ENCODE measurements around the gene NMNAT3. TPM values are rescaled to one million over a fixed set of nuclear protein-coding genes. Genes with fewer than 3 reads are reported as not detected.

Gene NMNAT3
- total RNA-seq, 1 donor from 2014 or later: 15.0 TPM

DNA sequence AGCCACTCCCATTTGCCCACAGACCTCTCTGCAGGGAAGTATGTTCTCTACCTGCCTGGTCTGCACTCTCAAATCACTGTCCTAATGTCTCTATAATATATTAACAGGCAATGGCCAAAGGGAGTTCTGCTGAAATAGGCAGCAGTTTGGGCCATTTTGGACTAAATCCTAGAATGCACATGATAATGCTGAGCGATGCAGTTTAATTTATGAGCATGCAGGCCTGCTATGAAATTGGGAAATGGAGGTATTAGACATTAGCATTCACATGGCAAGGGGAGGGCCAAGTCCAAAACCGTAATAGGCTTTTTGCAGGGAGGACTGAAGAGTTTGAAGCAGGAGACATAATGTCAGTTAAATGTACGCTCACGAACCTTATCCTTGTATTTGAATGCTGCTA, 31.3 kb downstream of the NMNAT3 start:
- DNase-seq (no peak), ATAC-seq (no peak)
- intact Hi-C loops (cut with micrococcal nuclease): no loop called here

DNA sequence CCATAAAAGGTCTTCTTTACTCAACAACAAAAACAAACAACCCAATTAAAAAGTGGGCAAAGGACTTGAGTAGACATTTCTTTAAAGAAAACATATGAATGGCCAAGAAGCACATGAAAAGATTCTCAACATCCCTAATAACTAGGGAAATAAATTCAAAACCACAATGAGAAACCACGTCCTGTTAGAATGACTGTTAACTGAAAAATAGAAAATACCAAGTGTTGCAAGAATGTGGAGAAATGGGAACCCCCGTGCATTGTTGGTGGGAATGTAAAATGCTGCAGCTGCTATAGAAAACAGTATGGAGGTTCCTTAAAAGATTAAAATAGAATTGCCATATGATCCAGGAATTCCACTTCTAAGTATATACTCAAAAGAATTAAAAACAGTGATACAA, 34.8 kb downstream of the NMNAT3 start:
- intact Hi-C loops (cut with micrococcal nuclease): no loop called here
- DNase-seq: no peak
- ATAC-seq: no peak

DNA sequence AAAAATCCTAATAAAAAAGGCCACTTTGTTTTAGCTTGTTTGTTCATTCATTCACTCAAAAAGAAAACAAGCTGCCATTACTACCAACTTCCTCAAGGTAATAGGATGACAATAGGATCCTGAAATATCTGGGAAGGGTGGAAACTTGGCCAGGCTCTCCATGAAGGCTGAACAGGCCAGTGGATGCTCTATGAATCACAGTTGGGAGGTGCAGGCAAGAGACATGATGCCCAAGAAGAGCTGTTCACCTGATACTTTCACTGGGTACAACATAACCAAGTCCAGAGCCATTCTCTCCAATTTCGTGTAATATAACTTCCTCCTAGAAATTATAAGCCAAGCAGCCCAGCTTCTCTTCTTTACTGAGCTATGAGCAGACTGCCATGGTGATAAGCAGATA, 37.3 kb downstream of the NMNAT3 start:
- no peak for DNase-seq
- no peak for ATAC-seq
- intact Hi-C loops (cut with micrococcal nuclease): no loop called here

DNA sequence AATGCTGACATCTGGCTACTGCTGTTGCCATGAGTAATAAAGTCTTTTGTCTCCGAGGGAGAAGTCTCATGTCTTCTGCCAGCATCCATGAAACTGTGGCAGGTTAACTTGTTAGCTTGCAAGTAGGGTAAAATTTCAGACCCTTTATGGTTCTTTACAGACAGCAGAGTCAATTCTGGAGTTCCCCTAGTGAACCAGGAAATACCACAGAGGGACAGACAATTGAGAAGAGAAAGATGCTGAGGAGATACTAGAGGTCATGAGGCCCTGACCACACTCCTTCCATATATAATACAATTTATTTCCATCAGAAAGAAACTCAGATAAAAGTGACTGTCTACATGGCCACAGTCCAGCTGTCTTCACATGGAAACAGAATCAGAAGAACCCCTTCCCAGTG, 38.1 kb downstream of the NMNAT3 start:
- DNase-seq (no peak), ATAC-seq (no peak)
- intact Hi-C loops (cut with micrococcal nuclease): no loop called here

DNA sequence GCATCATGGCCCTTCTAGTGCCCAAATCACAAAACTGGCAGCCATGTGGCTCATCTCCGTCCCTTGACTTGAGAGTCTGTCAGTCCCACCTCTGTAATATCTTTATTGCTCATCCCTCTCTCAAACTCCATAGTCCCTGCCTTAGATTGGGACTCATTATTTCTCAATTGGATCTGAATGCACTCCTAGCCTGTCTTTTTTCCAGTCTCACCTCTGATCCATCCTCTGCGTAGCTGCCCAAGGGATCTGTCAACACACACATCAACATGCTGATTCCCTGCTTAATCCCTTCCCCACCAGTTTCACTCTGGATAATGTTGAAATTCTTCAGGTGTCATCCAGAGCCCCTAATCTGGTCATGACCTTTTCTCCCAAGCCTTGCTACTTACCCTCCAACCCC, 39.3 kb downstream of the NMNAT3 start:
- intact Hi-C loops (cut with micrococcal nuclease): no loop called here
- no peak for ATAC-seq
- no peak for DNase-seq

DNA sequence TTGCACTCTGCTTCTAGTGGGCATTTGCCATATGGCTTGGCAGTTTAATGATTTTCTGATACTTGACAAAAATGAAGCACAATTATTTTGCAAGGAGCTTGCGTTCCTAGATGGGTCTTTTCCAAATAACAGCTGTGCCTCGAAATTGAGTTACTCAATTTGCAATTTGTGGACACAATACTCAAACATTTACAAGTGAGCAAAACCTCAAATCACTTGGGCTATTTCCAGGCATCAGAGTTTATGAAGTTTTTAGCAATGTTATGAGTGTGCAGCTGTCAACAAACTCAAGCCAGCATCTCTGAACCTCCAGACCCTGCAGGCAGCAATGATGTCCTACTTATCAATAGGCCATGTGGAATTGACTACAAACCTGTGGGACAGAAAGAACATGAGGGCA, 41.3 kb downstream of the NMNAT3 start:
- intact Hi-C loops (cut with micrococcal nuclease): no loop called here
- no peak for ATAC-seq
- DNase-seq: no peak

DNA sequence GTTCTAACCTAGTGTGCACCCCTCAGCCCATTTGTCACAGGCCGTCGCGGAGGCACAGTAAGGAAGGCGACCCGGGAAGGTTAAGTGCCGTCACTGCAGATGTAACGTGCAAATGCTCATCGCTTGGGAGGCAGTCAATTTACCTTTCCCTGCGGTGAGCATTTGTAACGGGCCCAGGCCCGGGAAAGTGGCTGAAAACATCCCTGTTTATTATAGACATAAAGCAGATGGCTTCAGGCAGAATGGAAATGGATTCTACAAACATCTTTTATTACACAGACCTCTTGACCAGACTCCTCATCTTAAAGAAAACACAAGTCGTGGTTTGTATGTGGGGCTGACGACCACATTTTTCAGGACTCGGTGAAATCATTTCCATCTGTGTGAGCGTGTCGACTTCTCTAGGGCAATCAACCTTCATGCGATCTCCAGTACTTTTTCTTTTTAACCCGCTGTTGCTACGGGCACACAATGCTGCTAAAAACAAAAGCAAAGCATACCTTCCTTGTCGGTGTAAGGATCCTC, 43.6 kb downstream of the NMNAT3 start:
- intact Hi-C loops (cut with micrococcal nuclease): no loop called here
- no peak for ATAC-seq
- DNase-seq: no peak

DNA sequence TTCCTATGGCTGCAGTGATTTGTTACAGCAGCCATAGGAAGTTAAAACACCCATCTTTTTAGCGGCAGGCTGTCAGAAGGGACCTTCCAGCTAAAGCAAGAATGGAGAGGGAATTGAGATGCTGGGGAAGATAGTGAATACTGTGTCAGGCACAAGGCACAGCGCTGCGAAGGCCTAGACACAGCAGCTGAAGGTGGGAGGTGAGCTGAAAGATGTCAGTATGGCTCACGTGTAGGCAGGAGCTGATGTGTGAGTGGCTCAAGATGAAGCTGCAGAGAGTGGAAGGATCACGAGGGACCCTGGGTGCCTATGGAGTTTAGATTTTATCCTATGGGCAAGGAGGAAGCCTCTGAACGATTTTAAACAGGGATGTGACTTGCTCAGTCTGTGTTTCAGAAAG, 44.3 kb downstream of the NMNAT3 start:
- ATAC-seq: no peak
- intact Hi-C loops (cut with micrococcal nuclease): no loop called here
- DNase-seq: no peak

DNA sequence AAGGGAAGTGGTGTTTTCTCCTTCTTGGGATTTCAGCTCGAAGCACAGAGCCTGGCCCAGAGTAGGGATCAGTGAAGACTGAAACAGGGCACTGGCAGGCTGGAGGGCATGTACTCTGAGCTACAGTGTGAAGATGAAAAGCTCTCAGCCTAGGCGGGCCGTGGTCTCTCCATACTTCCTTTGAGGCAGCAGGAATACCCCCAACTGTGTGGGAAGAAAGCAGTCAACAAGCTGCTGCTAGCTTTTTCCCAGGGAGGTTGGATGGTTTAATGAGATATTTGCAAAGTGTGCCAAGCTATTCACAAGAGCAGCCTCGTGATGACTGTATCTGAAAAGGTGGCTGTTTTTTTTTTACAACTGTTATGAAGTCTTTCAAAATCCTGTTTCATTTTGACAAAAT, 47.2 kb downstream of the NMNAT3 start:
- no peak for DNase-seq
- ATAC-seq: no peak
- intact Hi-C loops (cut with micrococcal nuclease): no loop called here

DNA sequence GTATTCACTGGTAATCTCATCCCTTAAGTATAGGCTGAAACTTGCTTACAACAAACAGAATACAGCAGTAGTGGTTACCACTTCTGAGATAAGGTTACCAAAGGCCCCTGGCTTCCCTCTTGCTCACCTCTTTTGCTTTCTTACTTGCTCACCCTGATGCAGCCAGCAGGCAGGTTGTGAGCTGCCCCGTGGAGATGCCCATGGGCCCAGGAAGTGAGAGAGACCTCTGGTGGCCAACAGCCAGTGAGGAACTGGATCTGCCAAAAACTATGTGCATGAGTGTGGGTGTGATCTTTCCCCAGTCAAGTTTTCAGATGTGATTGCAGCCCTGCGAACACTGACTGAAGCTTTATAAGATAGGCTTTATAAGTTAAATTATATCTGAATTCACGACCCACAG, 48.7 kb downstream of the NMNAT3 start:
- intact Hi-C loops (cut with micrococcal nuclease): no loop called here
- DNase-seq: no peak
- no peak for ATAC-seq

DNA sequence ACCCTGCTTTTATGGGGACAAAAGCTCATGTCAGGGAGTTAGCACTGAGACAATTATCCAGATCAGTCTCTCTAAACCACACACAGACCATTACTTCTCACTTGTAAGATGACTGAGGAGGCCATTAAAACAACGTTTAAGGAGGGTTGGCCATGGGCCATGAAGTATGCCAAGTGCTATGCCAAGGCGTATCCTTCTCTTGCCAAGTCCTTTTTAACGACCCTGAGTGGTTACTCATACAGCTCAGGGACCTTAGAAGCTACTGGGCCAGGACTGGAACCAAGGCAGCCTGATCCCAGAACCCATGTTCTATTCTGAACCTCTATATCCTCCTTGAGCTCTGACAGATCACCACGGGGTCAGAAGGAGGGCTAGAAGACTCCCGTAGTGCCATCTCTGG, 50.0 kb downstream of the NMNAT3 start:
- intact Hi-C loops (cut with micrococcal nuclease): no loop called here
- ATAC-seq: no peak
- DNase-seq: no peak

DNA sequence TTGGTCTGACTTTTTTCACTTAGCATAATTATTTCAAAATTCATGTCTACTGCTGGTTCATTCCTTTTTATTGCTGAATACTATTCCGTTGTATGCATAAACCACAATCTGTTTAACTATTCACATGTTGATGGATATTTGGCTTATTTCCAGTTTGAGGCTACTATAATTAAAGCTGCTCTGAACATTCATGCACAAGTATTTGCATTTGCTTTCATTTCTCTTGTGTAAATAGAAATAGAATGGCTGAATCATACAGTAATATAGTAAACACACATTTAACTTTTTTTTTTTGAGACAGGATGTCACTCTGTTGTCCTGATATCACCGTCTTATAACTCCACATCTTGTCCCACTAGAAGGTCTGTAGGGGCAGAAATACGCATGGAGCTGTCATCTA, 57.3 kb downstream of the NMNAT3 start:
- intact Hi-C loops (cut with micrococcal nuclease): no loop called here
- ATAC-seq: no peak
- DNase-seq: no peak

DNA sequence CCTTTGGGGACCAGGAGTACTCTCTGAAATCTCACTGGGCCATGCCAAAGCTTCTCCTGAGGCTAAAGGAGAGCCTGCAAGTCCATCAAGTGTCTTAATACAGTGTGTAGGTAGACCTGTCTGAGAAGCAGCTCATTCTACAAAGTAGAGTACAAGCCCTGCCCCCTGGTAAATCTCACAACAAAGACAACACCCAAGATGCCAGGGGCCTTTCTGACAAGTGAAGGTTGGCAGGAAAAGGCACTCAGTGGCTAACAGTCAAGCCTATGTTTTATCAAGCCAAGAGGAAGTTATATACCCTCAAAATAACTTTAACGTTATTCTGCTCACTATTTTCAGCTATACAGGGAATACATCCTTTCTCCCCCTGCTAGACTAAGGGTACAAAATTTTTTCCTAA, 58.3 kb downstream of the NMNAT3 start:
- ATAC-seq (peak; percentile 43), DNase-seq (no peak)
- intact Hi-C loops (cut with micrococcal nuclease): no loop called here

DNA sequence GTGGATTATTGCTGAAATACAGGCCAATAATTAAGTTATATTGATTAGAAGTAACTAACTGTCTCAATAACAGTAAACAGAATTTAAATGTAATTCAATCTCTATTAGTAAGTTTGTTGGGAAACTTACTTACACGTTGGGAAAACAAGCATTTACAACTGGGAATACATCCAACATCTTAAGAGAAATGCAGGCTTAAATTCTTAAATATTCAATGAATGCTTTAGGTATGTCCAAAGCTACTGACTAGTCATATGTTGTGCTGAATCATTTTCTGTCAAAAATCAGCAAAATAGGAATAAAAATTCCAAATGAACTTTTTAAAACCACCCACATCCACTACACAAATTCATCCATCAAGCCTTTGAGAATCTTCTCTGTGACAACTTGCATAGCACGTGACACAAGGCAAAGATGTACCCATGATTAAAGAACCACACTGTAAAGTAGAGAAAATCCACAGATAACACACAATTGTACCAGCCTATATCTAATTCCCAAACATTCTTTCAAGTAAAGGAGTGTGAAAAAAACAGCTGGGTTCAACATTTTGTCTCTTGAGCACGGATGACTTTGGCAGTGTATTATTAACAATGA, 60.0 kb downstream of the NMNAT3 start:
- intact Hi-C loops (cut with micrococcal nuclease): no loop called here
- DNase-seq (no peak), ATAC-seq (no peak)

DNA sequence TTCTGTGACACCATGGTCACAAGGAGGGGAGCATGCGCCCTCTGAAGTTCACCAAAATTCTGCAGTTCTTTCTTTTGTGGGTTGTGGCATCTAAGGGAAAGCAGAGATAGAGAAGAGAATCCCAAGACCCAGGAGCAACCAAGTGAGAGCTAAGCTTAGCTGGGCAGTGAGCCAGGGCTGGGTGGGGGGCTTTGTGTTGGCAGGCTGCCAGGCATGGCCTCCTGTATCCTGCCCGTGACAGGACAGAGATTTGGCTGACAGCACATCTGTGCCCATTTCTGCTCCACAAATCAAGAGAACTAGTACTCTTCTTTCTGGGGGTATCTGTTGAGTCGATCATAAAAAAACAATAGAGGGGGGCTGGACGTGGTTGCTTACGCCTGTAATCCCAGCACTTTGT, 66.2 kb downstream of the NMNAT3 start:
- DNase-seq (no peak), ATAC-seq (no peak)
- intact Hi-C loops (cut with micrococcal nuclease): no loop called here

DNA sequence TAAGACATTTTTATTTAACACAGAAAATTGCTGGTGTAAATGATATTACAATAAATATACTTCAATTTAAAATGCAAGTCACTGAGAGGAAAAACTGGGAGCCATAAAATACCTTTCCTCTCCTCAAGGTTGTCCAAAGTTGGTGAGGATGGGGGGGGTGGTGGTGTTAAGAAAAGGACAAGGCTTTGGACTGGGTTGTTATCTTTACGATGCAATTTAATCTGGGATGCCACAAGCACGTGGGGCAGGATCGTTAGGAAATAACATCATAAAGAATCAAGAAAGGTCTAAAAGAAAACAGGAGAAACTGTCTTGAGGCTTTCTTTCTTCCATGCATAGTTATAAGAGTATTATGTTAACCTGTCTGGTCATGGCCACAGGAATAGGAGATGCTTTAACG, 66.9 kb downstream of the NMNAT3 start:
- ATAC-seq: no peak
- intact Hi-C loops (cut with micrococcal nuclease): no loop called here
- no peak for DNase-seq

DNA sequence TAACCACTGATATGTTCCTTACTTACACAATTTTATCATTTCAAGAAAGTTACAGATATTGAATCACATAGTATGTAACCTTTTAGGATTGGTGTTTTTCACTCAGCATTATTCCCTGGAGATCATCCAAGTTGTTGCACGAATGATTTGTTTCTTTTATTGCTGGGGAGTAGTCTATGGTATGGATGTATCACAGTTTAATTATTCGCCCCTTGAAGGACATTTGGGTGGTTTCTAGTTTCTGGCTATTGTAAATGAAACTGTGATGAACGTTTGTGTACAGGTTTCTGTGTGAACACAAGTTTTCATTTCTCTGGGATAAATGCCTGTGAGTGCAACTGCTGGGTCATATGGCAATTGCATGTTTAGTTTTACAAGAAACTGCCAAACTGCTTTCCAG, 68.8 kb downstream of the NMNAT3 start:
- DNase-seq: no peak
- ATAC-seq: no peak
- intact Hi-C loops (cut with micrococcal nuclease): no loop called here

DNA sequence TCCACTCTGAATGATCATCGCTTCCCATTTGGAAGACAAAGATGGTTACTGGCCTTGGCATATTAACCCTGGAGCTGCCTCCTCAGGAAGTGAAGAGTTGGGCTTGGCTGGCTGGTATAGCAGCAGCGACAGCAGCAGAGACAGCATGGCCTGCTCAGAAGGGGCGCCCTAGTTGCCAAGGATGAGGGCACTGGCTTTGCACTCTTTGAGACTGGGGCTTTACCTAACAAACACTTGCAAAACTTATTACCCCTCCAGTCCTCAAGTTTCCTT, 69.7 kb downstream of the NMNAT3 start:
- no peak for DNase-seq
- ATAC-seq: no peak
- intact Hi-C loops (cut with micrococcal nuclease): no loop called here

DNA sequence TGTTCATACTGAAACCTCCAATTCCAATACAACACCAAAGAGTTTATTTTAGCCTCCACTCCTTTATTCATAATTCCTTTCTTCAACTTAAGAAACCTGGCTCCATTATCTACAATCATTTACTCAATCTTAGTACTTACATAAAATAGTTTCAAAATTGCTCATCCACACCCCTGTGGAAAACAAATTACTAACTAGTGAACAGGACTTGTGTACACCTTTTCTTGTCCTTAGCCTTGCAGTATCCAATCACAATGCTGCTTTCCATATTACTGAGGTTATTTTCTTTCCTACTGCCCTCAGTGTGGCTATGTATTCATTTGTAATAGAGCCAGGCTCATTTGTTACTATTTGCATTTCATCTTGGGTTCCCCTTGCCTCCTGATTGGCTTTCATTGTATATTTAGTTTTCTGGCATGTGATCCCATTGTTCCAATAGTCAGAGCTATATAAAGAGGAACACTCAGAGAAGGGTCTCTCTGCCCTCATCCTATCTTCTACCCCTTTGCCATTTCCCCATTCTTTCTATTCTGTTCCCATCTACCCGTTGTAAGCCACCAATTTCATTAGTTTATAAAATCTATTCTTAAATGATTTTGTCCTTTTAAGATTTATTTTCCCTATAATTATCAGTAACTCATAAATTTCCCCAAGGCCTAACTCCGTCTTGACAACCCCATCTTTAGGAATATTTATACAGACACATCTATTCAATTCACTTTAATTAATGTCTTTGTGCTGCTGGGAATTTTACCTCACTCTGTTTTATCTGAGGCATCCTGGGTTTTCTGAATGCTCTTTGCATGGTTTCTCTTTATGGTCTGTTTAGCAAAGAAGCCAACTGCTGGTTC, 70.3 kb downstream of the NMNAT3 start:
- DNase-seq (no peak), ATAC-seq (no peak)
- intact Hi-C loops (cut with micrococcal nuclease): no loop called here

DNA sequence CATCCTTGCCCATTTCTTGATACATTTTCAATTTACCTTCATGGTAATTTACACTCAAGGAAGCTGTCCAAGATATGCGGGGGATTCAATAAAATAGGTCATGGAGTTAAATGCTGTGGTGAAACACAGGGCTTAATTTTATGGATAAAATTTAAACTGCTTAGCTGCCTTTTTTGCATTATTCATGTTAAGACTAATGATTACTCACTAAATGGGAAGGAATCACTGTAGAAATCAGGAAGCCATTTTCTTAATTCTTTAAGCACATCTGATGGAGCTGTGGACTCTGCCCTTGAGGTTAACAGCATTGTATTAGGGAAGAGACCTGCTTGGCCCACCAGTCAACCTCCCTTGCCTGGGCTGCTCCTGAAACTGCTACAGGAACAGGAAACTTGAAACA, 75.8 kb downstream of the NMNAT3 start:
- ATAC-seq: no peak
- intact Hi-C loops (cut with micrococcal nuclease): no loop called here
- no peak for DNase-seq

DNA sequence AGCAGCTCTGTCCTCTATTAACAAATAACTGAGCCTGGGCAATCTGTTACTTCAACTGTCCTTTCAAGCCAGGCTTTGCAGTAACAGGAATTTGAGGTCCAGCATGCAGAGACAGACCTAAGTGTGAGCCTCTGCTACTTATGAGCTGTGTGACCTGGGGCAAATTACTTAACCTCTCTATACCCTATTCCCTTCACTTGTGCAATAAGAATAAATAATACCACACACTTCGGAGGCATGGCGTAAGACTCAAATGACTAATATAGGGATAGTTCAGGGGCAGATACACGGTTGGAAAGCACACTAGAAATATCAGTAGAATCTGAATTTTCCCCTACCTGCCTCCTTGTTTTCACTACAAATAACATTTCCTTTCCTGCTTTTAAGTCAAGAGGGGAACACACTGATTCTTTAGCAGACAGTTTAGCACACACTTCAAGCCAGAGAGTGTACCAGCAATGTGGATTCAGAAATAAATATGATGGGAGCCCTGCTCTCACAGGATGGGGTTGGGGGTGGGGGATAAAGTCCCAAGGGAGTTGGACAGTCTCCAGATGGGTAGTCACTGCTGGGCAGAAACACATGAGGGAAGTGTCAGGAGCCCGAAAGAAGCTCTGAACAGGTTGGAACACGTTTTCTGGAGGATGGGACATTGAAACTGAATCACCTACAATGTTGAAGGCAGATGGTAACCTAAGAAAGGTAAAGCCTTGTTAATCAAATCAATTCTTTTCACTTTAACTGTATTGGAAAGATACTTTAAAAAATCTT, 76.4 kb downstream of the NMNAT3 start:
- intact Hi-C loops (cut with micrococcal nuclease): no loop called here
- no peak for DNase-seq
- ATAC-seq: peak; percentile 35
